KMS-11 (cell line): ENCODE results near the gene PFKP.

Experiments used
- H2AFZ ChIP-seq: fragments of 200-600 bp; sonication (generic); 2 replicates; pipeline ENCODE4 v1.6.1; 2016; ENCODE audit warnings: antibody characterized with exemption, mixed run types, low read depth
- H3K27ac ChIP-seq: fragments of 200-600 bp; sonication (generic); 2 replicates; pipeline ENCODE4 v1.6.1; 2016; ENCODE audit warnings: mild to moderate bottlenecking, mixed run types
- H3K27me3 ChIP-seq: fragments of 200-600 bp; sonication (generic); 2 replicates; pipeline ENCODE4 v1.6.1; 2017; ENCODE audit warnings: mild to moderate bottlenecking, low read depth, mixed run types, moderate library complexity; ENCODE audit not compliant: insufficient read depth
- H3K36me3 ChIP-seq: fragments of 200-600 bp; sonication (generic); 2 replicates; pipeline ENCODE4 v1.6.1; 2017; ENCODE audit warnings: mild to moderate bottlenecking, mixed run types; ENCODE audit not compliant: insufficient read depth
- H3K4me1 ChIP-seq: fragments of 200-600 bp; sonication (generic); 2 replicates; pipeline ENCODE4 v1.6.1; 2016; ENCODE audit warnings: mild to moderate bottlenecking, low read depth, mixed run types; ENCODE audit not compliant: poor library complexity, severe bottlenecking
- H3K4me2 ChIP-seq: fragments of 200-600 bp; sonication (generic); 2 replicates; pipeline ENCODE4 v1.7.0; 2016; ENCODE audit warnings: mild to moderate bottlenecking, mixed run types
- H3K4me3 ChIP-seq: fragments of 200-600 bp; sonication (generic); IDR thresholded peaks from 2 replicates; pipeline ENCODE4 v1.6.1; 2017; ENCODE audit warnings: low read depth, low read length, mixed read lengths; ENCODE audit not compliant: insufficient read depth
- H3K79me2 ChIP-seq: fragments of 200-600 bp; sonication (generic); 2 replicates; pipeline ENCODE4 v1.6.1; 2016; ENCODE audit warnings: low read depth, mixed run types; ENCODE audit not compliant: insufficient read depth
- H3K9ac ChIP-seq: fragments of 200-600 bp; sonication (generic); 2 replicates; pipeline ENCODE4 v1.6.1; 2016; ENCODE audit warnings: mild to moderate bottlenecking, mixed run types
- H4K20me1 ChIP-seq: fragments of 200-600 bp; sonication (generic); 2 replicates; pipeline ENCODE4 v1.6.1; 2016; ENCODE audit warnings: mild to moderate bottlenecking, mixed run types; ENCODE audit not compliant: insufficient read depth
- CTCF ChIP-seq: fragments of 200-600 bp; sonication (generic); conservative IDR thresholded peaks from 2 replicates; pipeline ENCODE4 v1.6.1; 2017; ENCODE audit warnings: low read depth, mild to moderate bottlenecking, antibody characterized with exemption, low read length, moderate library complexity, mixed read lengths

PFKP gene

GRCh38 chr10:3139216-3139910 lies 72.0 kb downstream of the PFKP start:
- Histone ChIP-seq H3K36me3 (peaks cover 25% of the 10 kb centered on the region; the same call in 1 of the 2 replicates), H4K20me1 (no peaks in the 10 kb centered on the region), H2AFZ (no peak overlapping the region), H3K27ac (no peak overlapping the region), H3K4me3 (no peak overlapping the region), H3K27me3 (no peaks in the 10 kb centered on the region), H3K79me2 (no peaks in the 10 kb centered on the region), H3K9ac (no peak overlapping the region), H3K4me1 (no peaks in the 10 kb centered on the region), H3K4me2 (no peak overlapping the region)
- no peak for TF ChIP-seq CTCF

GRCh38 chr10:3140280-3140679 lies 72.9 kb downstream of the PFKP start:
- Histone ChIP-seq H3K27ac (no peak overlapping the region), H3K79me2 (no peaks in the 10 kb centered on the region), H2AFZ (no peak overlapping the region), H4K20me1 (no peaks in the 10 kb centered on the region), H3K4me3 (no peak overlapping the region), H3K27me3 (no peaks in the 10 kb centered on the region), H3K4me1 (no peaks in the 10 kb centered on the region), H3K9ac (no peak overlapping the region), H3K4me2 (no peak overlapping the region), H3K36me3 (peaks cover 29% of the 10 kb centered on the region; the same call in 1 of the 2 replicates)
- no peak for TF ChIP-seq CTCF

GRCh38 chr10:3141351-3142005 lies 74.1 kb downstream of the PFKP start:
- no peaks in the 10 kb centered on the region for H3K79me2 ChIP-seq
- no peak overlapping the region for H3K4me2 ChIP-seq
- no peak overlapping the region for H2AFZ ChIP-seq
- H3K27me3 ChIP-seq: no peaks in the 10 kb centered on the region
- no peak overlapping the region for H3K27ac ChIP-seq
- TF ChIP-seq CTCF: no peak
- H4K20me1 ChIP-seq: no peaks in the 10 kb centered on the region
- no peak overlapping the region for H3K4me3 ChIP-seq
- H3K9ac ChIP-seq: no peak overlapping the region
- peaks cover 26% of the 10 kb centered on the region; the same call in 1 of the 2 replicates for H3K36me3 ChIP-seq
- H3K4me1 ChIP-seq: no peaks in the 10 kb centered on the region

- Histone ChIP-seq H3K36me3 (peaks cover 19% of the 10 kb centered on the region; the same call in 1 of the 2 replicates), H3K9ac (no peak overlapping the region)
These were observed 75.0 kb downstream of the PFKP start for GRCh38 chr10:3142146-3142875.

More at GRCh38 chr10:3142146-3142875, 75.0 kb downstream of the PFKP start:
- Histone ChIP-seq H2AFZ (no peak overlapping the region), H3K27me3 (no peaks in the 10 kb centered on the region), H3K4me3 (no peak overlapping the region), H3K4me1 (no peaks in the 10 kb centered on the region), H3K79me2 (no peaks in the 10 kb centered on the region), H4K20me1 (no peaks in the 10 kb centered on the region), H3K4me2 (no peak overlapping the region), H3K27ac (no peak overlapping the region)
- no peak for TF ChIP-seq CTCF
